Calu3 (cell line): ENCODE data around the gene LRRC8E. TPM values are rescaled to one million over a fixed set of nuclear protein-coding genes. Genes with fewer than 3 reads are reported as not detected.

ENCODE experiments used
- BruUV-seq: library from RNA; stranded (reverse); fragments of 400-500 nt; replicated peaks from 2 replicates; lab custom pipeline; 2021; lab: Mats Ljungman, UMichigan
- CTCF ChIA-PET: fragments of 300-600 bp; sonication (Branson Sonifier 250); formaldehyde crosslinking; loops from one replicate; lab custom pipeline; 2022; ENCODE audit warnings: antibody characterized with exemption; lab: Charles Lee
- DNase-seq: peaks from one replicate; pipeline ENCODE4 v3.0.0; 2022
- H3K27ac Mint-ChIP-seq: one replicate; pipeline ENCODE4 v1.8.0; 2022; ENCODE audit warnings: mixed read lengths; ENCODE audit not compliant: unreplicated experiment
- H3K27me3 Mint-ChIP-seq: one replicate; pipeline ENCODE4 v1.8.0; 2022; ENCODE audit warnings: mixed read lengths; ENCODE audit not compliant: unreplicated experiment
- H3K36me3 Mint-ChIP-seq: one replicate; pipeline ENCODE4 v1.8.0; 2022; ENCODE audit warnings: mild to moderate bottlenecking, moderate library complexity, mixed read lengths; ENCODE audit not compliant: insufficient read depth, unreplicated experiment
- H3K4me1 Mint-ChIP-seq: one replicate; pipeline ENCODE4 v1.8.0; 2022; ENCODE audit warnings: mild to moderate bottlenecking, low read depth, mixed read lengths; ENCODE audit not compliant: unreplicated experiment
- H3K4me3 Mint-ChIP-seq: one replicate; pipeline ENCODE4 v1.8.0; 2022; ENCODE audit warnings: mild to moderate bottlenecking, low read depth, moderate library complexity, mixed read lengths; ENCODE audit not compliant: unreplicated experiment
- H3K9me3 Mint-ChIP-seq: one replicate; pipeline ENCODE4 v1.8.0; 2022; ENCODE audit warnings: low read depth, mixed read lengths; ENCODE audit not compliant: unreplicated experiment
- CTCF ChIP-seq: fragments of 200-600 bp; IDR thresholded peaks from one replicate; pipeline ENCODE4 v1.8.0; 2022; ENCODE audit warnings: antibody characterized with exemption; ENCODE audit not compliant: unreplicated experiment
- intact Hi-C: fragments of 100-400 bp; cut with micrococcal nuclease; formaldehyde crosslinking; loops from one replicate; pipeline ENCODE4 v1.10.0; 2022; ENCODE audit not compliant: unreplicated experiment
- total RNA-seq: library from RNA; stranded (reverse); gene quantifications from 2 replicates; pipeline ENCODE4 v1.2.3, GENCODE V29; 2022

The LRRC8E gene
- total RNA-seq, 1 experiment from 2014 or later: 8.0 TPM

- TF ChIP-seq CTCF: no peak
- Mint-ChIP-seq H3K4me3 (peak overlapping the region; percentile 36), H3K27me3 (no peaks in the 10 kb centered on the region), H3K36me3 (peaks cover 51% of the 10 kb centered on the region), H3K9me3 (no peaks in the 10 kb centered on the region), H3K4me1 (peaks cover 10% of the 10 kb centered on the region), H3K27ac (peak overlapping the region; percentile 55)
- CTCF ChIA-PET: no interaction called here
- intact Hi-C loops: no loop called here
- BruUV-seq: TSS peak; percentile 49
- peak; percentile 65 for DNase-seq
Observed at GRCh38 chr19:7870571-7871436, 17.5 kb upstream of the LRRC8E start.

GRCh38 chr19:7871437-7872305, 16.6 kb upstream of the LRRC8E start:
- peak; percentile 68 for DNase-seq
- Mint-ChIP-seq H3K4me1 (peaks cover 10% of the 10 kb centered on the region), H3K36me3 (peaks cover 50% of the 10 kb centered on the region), H3K27me3 (no peaks in the 10 kb centered on the region), H3K4me3 (peak overlapping the region; percentile 36), H3K9me3 (no peaks in the 10 kb centered on the region), H3K27ac (peak overlapping the region; percentile 55)
- BruUV-seq: no TSS peak
- no peak for TF ChIP-seq CTCF
- intact Hi-C loops: no loop called here
- CTCF ChIA-PET: no interaction called here

- Mint-ChIP-seq H3K4me3 (no peak overlapping the region), H3K27me3 (no peaks in the 10 kb centered on the region), H3K9me3 (no peaks in the 10 kb centered on the region), H3K4me1 (peaks cover 10% of the 10 kb centered on the region), H3K27ac (no peak overlapping the region), H3K36me3 (peaks cover 45% of the 10 kb centered on the region)
- TF ChIP-seq CTCF: no peak
- CTCF ChIA-PET: no interaction called here
- no peak for DNase-seq
- BruUV-seq: no TSS peak
- intact Hi-C loops: no loop called here
Observed at GRCh38 chr19:7872306-7873204, 15.8 kb upstream of the LRRC8E start.
